T-cell (primary cell): ENCODE data around the gene HSD11B2. TPM values are rescaled to one million over a fixed set of nuclear protein-coding genes. Genes with fewer than 3 reads are reported as not detected.
"Not testable (repeated sequence)": the region's sequence is repeated elsewhere in the genome, so short reads cannot be mapped to it uniquely, and the experiment has no call there.

Experiments
- ATAC-seq, 4 experiments: fragments of 200-7000 bp in 3 of 4; fragments of 150-1000 bp in 1 of 4; cut with Tn5 transposase; replicated peaks in 1 of 4; 1 replicate in 3 of 4; 2 replicates in 1 of 4; pipeline ENCODE4 v1.10.0; 2021; ENCODE audit warnings: moderate library complexity in 3 of 4, mild to moderate bottlenecking in 2 of 4, moderate number of reproducible peaks in 1 of 4
- CTCF ChIA-PET, 2 donors: fragments of 300-600 bp; sonication (Branson Sonifier 250); formaldehyde crosslinking; loops; one replicate each; lab custom pipeline; 2022; ENCODE audit warnings: antibody characterized with exemption in 2 of 2; lab: Charles Lee
- POLR2A ChIA-PET, 2 donors: fragments of 300-600 bp; sonication (Branson Sonifier 250); formaldehyde crosslinking; loops; one replicate each; lab custom pipeline; 2022; ENCODE audit warnings: antibody characterized with exemption in 2 of 2; lab: Charles Lee
- DNase-seq, 35 experiments: peaks; one replicate each; pipeline versions ENCODE4 v3.0.0 to v3.0.0-alpha.2; 2013 to 2023
- H3K27ac ChIP-seq: one replicate; pipeline ENCODE4 v1.5.1; 2013; ENCODE audit warnings: low read length
- H3K27me3 ChIP-seq, 2 experiments: replicated peaks in 1 of 2; 1 replicate in 1 of 2; 2 replicates in 1 of 2; pipeline versions ENCODE4 v1.6.1 to v1.7.0; 2013; ENCODE audit warnings: low read length in 1 of 2, mixed read lengths in 1 of 2; ENCODE audit not compliant: control insufficient read depth in 2 of 2, insufficient read depth in 2 of 2; ENCODE audit errors: extremely low read depth in 1 of 2
- H3K36me3 ChIP-seq, 2 donors: 1 replicate in 1 of 2; 2 replicates in 1 of 2; pipeline versions ENCODE4 v1.6.1 to v1.7.0; 2013; ENCODE audit warnings: low read length in 1 of 2; ENCODE audit not compliant: control insufficient read depth in 2 of 2, insufficient read depth in 1 of 2; ENCODE audit errors: extremely low read depth in 1 of 2
- H3K4me1 ChIP-seq, 2 experiments: 1 replicate in 1 of 2; 2 replicates in 1 of 2; pipeline versions ENCODE4 v1.6.1 to v1.7.0; 2013; ENCODE audit warnings: low read length in 2 of 2, mixed read lengths in 1 of 2; ENCODE audit not compliant: insufficient read depth in 2 of 2, control insufficient read depth in 1 of 2; ENCODE audit errors: extremely low read depth in 1 of 2
- H3K4me3 ChIP-seq, 2 donors: 1 replicate in 1 of 2; 2 replicates in 1 of 2; pipeline versions ENCODE4 v1.5.1 to v1.7.0; 2013; ENCODE audit warnings: mild to moderate bottlenecking in 2 of 2, low read length in 1 of 2, moderate library complexity in 1 of 2; ENCODE audit not compliant: control insufficient read depth in 1 of 2; ENCODE audit errors: extremely low read depth in 1 of 2
- H3K9me3 ChIP-seq: 2 replicates; pipeline ENCODE4 v1.7.0; 2013
- H3K27ac Mint-ChIP-seq, 2 donors: one replicate each; pipeline ENCODE4 v1.8.0; 2020 to 2021; ENCODE audit warnings: mild to moderate bottlenecking in 2 of 2, mixed read lengths in 2 of 2
- H3K27me3 Mint-ChIP-seq, 2 donors: one replicate each; pipeline ENCODE4 v1.8.0; 2021 to 2022; ENCODE audit warnings: mixed read lengths in 2 of 2
- H3K36me3 Mint-ChIP-seq: one replicate; pipeline ENCODE4 v1.8.0; 2021; ENCODE audit warnings: mixed read lengths
- H3K4me1 Mint-ChIP-seq, 3 donors: one replicate each; pipeline ENCODE4 v1.8.0; 2020 to 2022; ENCODE audit warnings: mixed read lengths in 3 of 3, mild to moderate bottlenecking in 1 of 3
- H3K4me3 Mint-ChIP-seq, 3 donors: one replicate each; pipeline ENCODE4 v1.8.0; 2020 to 2022; ENCODE audit warnings: mild to moderate bottlenecking in 3 of 3, mixed read lengths in 3 of 3, moderate library complexity in 3 of 3
- H3K9me3 Mint-ChIP-seq, 3 donors: one replicate each; pipeline ENCODE4 v1.8.0; 2020 to 2022; ENCODE audit warnings: mixed read lengths in 3 of 3
- WGBS: methylation state at CpG from one replicate; pipeline ENCODE4 v1.1.5; 2013; ENCODE audit warnings: missing lambda C conversion rate; ENCODE audit not compliant: insufficient coverage; 5-methylcytosine and 5-hydroxymethylcytosine counted together
- total RNA-seq, 35 experiments: library from RNA in 6 of 35; stranded (reverse) in 6 of 35; fragments of 120-200 nt in 1 of 35; gene quantifications; one replicate each; pipeline versions ENCODE4 v1.2.1 to v1.2.4 and lab custom pipeline; 2013 to 2026

The HSD11B2 gene
- total RNA-seq, 5 donors from 2014 or later (not counting 1 experiment from before 2014, with no cell fraction given) = 0.20 to 0.32 (median 0.29) TPM; not detected in 2

DNA sequence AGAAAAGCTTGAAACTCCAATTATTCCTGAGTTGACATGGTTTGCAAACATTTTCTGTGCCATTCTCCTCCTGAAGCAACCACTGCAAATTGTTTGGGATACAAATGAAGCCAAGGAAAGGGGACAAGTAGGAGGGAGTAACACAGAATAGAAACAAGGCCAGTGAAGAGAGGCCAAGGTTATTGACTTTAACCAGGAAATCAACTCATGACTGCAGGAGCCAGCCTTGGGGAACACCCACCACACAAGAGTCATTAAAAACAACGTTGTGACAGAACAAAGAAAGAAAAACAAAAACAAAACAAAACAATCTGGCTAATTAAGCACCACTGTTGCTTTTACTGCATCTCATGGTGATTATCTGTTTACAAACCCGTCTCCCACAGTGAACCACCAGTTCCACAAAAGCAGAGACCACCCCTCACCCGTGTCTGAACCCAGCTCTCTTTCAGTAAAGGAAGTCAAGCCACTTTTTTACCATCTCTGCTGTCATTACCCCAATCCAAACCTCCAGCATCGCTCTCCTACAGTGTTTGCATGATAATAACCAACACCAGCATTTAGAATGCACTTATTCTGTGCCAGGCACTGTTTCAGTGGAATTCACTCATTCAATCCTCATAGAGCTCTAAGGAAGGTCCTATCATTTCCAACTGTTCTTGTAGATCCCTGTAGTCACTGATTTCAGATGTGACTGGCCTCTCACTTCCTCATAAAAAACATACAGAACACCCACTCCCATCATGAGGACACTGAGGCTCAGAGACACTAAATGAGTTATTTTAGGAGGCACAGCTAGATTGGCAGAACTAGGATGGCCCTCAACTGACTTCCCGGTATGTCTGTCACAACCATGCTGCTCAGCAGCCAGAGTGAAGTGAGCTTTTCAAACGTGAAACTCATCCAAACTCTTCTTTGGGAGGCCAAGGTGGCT lies 16.7 kb upstream of the HSD11B2 start:
- H3K4me1 Mint-ChIP-seq = peaks cover 6 to 12% (median 11%) of the 10 kb centered on the region in 3 donors
- no peak overlapping the region for H3K27ac ChIP-seq
- H3K4me3 ChIP-seq = no peak overlapping the region
- ATAC-seq (no peak), DNase-seq (no peak)
- H3K27me3 ChIP-seq = peaks cover 0 to 42% of the 10 kb centered on the region in 2 experiments
- no peak overlapping the region for H3K4me3 Mint-ChIP-seq
- H3K4me1 ChIP-seq = peaks cover 3 to 11% of the 10 kb centered on the region in 2 experiments
- no peaks in the 10 kb centered on the region for H3K36me3 Mint-ChIP-seq
- H3K27me3 Mint-ChIP-seq = peaks cover 25 to 33% of the 10 kb centered on the region in 2 donors
- H3K9me3 Mint-ChIP-seq = no peaks in the 10 kb centered on the region
- no peaks in the 10 kb centered on the region for H3K9me3 ChIP-seq
- WGBS = 63% methylated on average over 6 of the region's 6 CpGs
- ChIA-PET POLR2A (interaction anchor here in 1 of 2 donors (0.6 kb wide), 1 partner anchor 444 kb away, joined by 3 read pairs; no protein-coding TSS in a partner anchor), CTCF (interaction anchor here in 1 of 2 donors (0.6 to 0.7 kb wide), 2 partner anchors 14 to 154 kb away, joined by 3 to 4 read pairs; no protein-coding TSS in a partner anchor)
- no peak overlapping the region for H3K27ac Mint-ChIP-seq
- H3K36me3 ChIP-seq = no peaks in the 10 kb centered on the region

DNA sequence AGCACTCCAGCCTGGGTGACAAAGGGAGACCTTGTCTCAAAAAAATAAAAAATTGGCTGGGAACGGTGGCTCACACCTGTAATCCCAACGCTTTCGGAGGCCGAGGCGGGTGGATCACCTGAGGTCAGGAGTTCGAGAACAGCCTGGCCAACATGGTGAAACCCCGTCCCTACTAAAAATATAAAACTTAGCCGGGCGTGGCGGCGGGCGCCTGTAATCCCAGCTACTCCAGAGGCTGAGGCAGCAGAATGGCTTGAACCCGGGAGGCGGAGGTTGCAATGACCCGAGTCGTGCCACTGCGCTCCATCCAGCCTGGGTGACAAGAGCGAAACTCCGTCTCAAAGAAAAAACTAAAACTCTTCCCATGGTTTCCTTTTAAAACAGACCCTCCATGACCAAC lies 15.5 kb upstream of the HSD11B2 start:
- H3K27ac Mint-ChIP-seq, H3K36me3 ChIP-seq, H3K4me3 ChIP-seq, ATAC-seq, POLR2A ChIA-PET, DNase-seq, CTCF ChIA-PET, H3K27ac ChIP-seq, H3K36me3 Mint-ChIP-seq, H3K9me3 Mint-ChIP-seq, H3K9me3 ChIP-seq: not testable (repeated sequence)
- peaks cover 31 to 34% of the 10 kb centered on the region in 2 donors for H3K27me3 Mint-ChIP-seq
- 94% methylated on average over 19 of the region's 19 CpGs for WGBS
- Histone ChIP-seq H3K4me1 (peaks cover 3 to 11% of the 10 kb centered on the region in 2 experiments), H3K27me3 (peaks cover 0 to 36% of the 10 kb centered on the region in 2 experiments)
- H3K4me3 Mint-ChIP-seq = peak overlapping the region; percentile 43 to 57 (median 52)
- peaks cover 6 to 12% (median 11%) of the 10 kb centered on the region in 3 donors for H3K4me1 Mint-ChIP-seq

DNA sequence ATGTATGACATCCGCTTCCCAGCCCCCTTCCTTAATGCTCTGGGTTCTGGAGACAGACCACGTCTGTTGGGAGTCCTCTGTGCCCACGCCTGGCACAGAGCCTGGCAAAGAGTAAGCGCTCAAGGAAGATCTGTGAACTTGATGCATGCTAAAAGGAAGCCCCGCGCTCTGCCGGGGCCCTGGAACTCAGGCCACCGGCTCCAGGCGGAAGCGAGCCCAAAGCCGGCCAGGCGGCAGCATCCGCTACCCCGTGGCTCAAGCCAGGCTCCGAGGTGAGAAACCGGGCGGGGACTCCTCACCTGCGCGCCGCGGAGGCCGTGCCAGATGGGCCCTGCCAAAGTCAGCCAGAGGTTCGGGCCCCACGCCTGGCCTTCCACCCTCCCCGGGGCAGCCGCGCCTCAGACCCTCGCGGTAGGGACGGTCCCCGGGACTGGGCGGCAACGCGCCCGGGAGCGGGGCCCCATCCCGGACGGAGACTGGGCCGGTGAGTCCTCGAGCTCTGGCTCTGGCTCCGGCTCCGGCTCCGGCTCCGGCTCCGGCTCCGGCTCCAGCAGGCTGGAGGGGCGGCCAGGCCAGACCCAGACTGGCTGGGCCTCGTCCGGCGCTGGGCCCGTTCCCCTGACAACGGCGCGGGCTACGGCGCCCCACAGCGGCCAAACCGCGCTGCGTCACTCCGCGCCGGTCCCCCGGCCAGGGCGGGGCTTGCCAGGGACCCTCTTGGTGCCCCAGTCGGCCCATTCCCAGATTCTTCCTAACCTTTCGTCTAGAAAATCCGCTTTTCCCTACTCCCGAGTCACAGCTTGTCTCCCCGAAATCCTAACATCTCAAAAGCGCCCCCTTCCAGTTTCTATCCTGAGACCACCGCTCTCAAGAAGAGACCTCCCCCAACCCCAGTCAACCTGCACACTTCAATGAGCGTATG lies 14.8 kb upstream of the HSD11B2 start, which contains the start of gene ZDHHC1:
TSS of gene ZDHHC1 (minus strand) at position 606 of the 922 bp plus-strand sequence. CDS start 8,702 bp downstream, outside the sequence.
- Histone ChIP-seq H3K27me3 (peaks cover 0 to 43% of the 10 kb centered on the region in 2 experiments), H3K4me1 (peaks cover 3 to 11% of the 10 kb centered on the region in 2 experiments), H3K36me3 (no peaks in the 10 kb centered on the region), H3K4me3 (peak within 1 kb of the TSS; percentile 34 to 64), H3K27ac (no peak within 1 kb of the TSS), H3K9me3 (no peaks in the 10 kb centered on the region)
- Mint-ChIP-seq H3K9me3 (no peaks in the 10 kb centered on the region), H3K27ac (no peak within 1 kb of the TSS), H3K4me1 (peaks cover 6 to 12% (median 11%) of the 10 kb centered on the region in 3 donors), H3K27me3 (peaks cover 31 to 34% of the 10 kb centered on the region in 2 donors), H3K4me3 (peak within 1 kb of the TSS; percentile 58 to 83 (median 74)), H3K36me3 (no peaks in the 10 kb centered on the region)
- ATAC-seq (peak; percentile 84 to 90 (median 86)), DNase-seq (peak in 15 of 35 experiments; percentile 15 to 59 (median 38))
- 5% methylated on average over 68 of the region's 73 CpGs for WGBS
- POLR2A ChIA-PET = interaction anchor here in 1 of 2 donors (0.6 kb wide), 1 partner anchor 512 kb away, joined by 3 read pairs; no protein-coding TSS in a partner anchor
- CTCF ChIA-PET = no interaction called here

DNA sequence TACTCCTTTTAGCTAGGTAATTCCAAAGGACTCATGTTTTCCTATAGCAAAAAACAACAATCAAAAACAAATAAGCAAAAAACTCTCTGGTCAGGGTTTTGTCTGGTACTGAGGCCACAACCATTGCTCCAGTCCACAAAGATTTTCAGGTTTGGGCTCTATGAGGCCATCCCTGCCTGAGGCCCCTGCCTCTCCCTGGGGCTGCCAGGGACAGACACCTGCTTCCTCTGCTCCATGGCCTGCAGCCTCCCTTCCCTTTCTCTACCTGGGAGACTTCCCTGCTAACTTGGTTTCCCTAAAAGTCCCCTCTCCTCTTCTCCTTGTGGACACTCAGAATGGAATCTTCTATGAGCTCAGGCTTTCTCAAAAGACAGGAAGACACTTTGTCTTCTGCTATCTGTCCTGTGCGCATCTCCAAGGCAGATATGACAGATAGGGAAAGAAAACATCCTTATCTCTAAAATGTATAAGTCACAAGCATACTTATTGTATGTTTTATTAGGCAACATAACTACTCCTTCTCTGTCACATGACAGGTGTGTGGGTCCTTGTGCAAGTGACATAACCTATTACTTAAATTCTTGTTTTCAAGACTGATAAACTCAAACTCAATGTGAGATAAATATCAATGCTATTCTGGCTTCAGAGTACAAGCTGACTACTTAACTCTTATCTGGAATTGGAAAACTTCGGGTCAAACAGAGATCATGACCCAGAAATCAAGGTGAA lies 13.4 kb upstream of the HSD11B2 start:
- 100% methylated on average over 1 of the region's 2 CpGs for WGBS
- Mint-ChIP-seq H3K9me3 (no peaks in the 10 kb centered on the region), H3K4me1 (peaks cover 6 to 12% (median 11%) of the 10 kb centered on the region in 3 donors), H3K27ac (no peak overlapping the region), H3K4me3 (peak overlapping the region; percentile 36 to 83 (median 46)), H3K36me3 (no peaks in the 10 kb centered on the region), H3K27me3 (peaks cover 34 to 35% of the 10 kb centered on the region in 2 donors)
- Histone ChIP-seq H3K4me1 (peaks cover 3 to 11% of the 10 kb centered on the region in 2 experiments), H3K4me3 (no peak overlapping the region), H3K36me3 (no peaks in the 10 kb centered on the region), H3K27me3 (peaks cover 0 to 46% of the 10 kb centered on the region in 2 experiments), H3K9me3 (no peaks in the 10 kb centered on the region), H3K27ac (no peak overlapping the region)
- no peak for ATAC-seq
- ChIA-PET CTCF (no interaction called here), POLR2A (no interaction called here)
- no peak for DNase-seq

DNA sequence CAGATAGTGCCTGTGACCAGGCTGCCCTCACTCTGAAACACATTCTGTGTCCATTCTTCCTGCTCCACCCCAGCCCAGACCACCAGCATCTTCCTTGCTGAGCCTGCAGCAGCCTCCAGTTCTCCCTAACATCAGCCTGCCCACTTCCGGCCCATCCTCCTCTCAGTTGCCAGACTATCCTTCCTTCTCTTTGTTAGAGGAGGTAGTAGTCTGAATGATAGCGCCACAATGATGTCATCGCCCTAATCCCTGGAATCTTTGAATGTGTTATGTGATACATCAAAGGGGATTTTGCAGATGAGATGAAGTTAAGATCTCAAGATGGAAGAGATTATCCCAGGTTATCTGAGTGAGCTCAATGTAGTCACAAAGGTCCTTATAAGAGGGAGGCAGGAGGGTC lies 11.4 kb upstream of the HSD11B2 start:
- H3K27ac ChIP-seq = no peak overlapping the region
- WGBS = 78% methylated on average over 2 of the region's 3 CpGs
- H3K36me3 ChIP-seq = no peaks in the 10 kb centered on the region
- no peak overlapping the region for H3K4me3 ChIP-seq
- H3K36me3 Mint-ChIP-seq = no peaks in the 10 kb centered on the region
- H3K9me3 ChIP-seq = no peaks in the 10 kb centered on the region
- peaks cover 3 to 11% of the 10 kb centered on the region in 2 experiments for H3K4me1 ChIP-seq
- H3K9me3 Mint-ChIP-seq = no peaks in the 10 kb centered on the region
- peaks cover 9 to 49% of the 10 kb centered on the region in 2 experiments for H3K27me3 ChIP-seq
- H3K4me1 Mint-ChIP-seq = peaks cover 6 to 12% (median 11%) of the 10 kb centered on the region in 3 donors
- DNase-seq (no peak), ATAC-seq (no peak)
- no peak overlapping the region for H3K4me3 Mint-ChIP-seq
- H3K27me3 Mint-ChIP-seq = peaks cover 34 to 42% of the 10 kb centered on the region in 2 donors
- POLR2A ChIA-PET = no interaction called here
- CTCF ChIA-PET = no interaction called here
- no peak overlapping the region for H3K27ac Mint-ChIP-seq
